ENCODE measurements around the gene ZIM2.
"Not testable (repeated sequence)": the region's sequence is repeated elsewhere in the genome, so short reads cannot be mapped to it uniquely, and the experiment has no call there.

ZIM2 gene

DNA sequence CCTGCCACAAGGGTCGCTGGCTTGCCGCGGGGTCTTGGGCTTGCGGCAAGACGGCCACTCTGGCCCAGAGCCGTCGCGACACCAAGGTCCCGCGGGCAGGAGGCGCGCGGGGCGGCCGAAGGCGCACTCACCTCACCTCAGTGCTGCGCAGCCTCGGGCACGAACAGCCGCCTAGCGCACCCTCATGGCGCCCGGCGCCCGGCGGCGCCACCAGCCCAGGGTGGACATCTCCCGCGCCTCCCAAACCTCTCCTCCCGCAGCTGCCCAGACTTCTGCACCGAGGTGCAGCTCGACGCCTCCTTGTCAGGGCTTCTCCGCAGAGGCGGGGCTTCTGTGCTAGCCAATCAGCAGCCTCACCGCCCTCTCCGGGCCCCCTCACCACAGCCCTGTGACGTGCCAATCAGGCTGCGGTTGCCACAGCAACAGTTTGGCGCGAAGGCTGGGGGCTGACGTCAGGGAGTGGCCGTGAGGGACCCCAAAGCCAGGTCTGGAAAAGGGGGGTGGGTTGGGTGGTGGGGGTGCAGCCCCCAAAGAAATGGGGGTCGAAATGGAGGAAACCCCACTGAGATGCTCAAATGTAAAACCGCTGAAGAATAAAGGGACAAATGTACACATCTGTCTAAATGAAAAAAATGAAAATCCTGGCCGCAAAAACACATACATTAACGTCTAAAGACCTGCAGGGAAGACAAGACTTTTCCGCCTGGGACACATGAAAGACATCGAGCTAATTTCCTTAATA lies at the start of gene ZIM2, which contains the start of gene PEG3:
TSS of gene ZIM2 (minus strand) at position 276 of the 742 bp plus-strand sequence. CDS start 16,449 bp downstream, outside the sequence.
TSS of gene PEG3 (minus strand) at position 276 of the 742 bp plus-strand sequence. CDS start 16,071 bp downstream, outside the sequence.
- no peak for DNase-seq

DNA sequence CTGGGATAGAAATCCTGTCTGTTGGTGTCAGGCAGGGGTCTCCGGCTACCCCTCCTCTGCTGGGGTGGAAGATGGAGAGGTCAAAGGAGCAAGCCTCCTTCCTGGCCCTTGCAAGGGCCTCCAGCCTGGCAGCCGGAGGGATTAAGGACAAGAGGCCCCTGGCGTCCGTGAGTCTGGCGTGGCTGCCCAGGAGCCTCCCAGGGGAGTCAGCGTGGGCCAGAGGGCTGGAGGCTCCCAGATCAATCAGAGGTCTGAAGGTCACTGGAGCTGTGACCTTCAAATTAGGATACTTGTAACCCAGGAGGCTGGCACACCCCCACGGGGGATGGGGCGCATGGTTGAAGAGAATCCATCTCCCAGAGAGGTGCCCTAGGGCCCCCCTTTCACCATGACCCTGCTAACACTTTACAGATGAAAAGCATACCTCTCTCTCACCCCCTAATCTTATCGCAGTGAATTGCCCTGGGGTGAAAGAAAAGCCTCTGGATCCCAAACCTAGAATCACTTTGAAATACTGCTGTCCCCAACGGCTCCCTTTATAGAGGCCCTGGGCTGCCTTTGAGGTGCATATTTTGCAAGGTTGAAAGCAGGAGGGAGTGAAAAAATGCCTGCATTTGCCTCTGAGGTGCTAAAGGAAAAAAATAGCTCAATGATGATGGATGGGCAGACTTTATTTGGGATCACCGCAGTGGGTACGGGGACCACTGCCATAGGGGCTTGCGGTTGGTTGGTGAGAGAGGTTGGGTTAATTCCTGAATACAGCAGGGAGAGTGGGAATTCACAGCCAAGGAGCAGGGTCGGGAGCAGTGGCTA lies 44.9 kb upstream of the ZIM2 start:
- no peak for DNase-seq

DNA sequence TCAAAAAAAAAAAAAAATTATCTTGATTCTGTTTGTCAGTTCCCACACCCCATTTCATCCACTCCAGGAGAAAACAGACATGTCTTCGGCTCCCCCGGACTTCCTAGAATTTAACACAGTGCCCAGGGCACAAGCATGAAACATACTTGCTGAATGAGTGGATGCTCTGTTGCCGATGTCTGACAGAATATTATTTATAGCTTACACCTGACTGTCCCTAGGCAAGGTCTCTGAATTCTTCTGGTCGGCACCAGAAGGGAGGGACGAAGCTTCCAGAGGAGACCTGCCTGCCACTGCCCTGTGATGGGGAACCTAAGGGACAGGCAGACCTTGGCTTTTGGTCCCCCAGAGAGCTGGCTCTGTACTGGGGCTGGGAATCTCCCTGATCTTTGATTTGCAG lies 43.9 kb upstream of the ZIM2 start:
- no peak for DNase-seq

DNA sequence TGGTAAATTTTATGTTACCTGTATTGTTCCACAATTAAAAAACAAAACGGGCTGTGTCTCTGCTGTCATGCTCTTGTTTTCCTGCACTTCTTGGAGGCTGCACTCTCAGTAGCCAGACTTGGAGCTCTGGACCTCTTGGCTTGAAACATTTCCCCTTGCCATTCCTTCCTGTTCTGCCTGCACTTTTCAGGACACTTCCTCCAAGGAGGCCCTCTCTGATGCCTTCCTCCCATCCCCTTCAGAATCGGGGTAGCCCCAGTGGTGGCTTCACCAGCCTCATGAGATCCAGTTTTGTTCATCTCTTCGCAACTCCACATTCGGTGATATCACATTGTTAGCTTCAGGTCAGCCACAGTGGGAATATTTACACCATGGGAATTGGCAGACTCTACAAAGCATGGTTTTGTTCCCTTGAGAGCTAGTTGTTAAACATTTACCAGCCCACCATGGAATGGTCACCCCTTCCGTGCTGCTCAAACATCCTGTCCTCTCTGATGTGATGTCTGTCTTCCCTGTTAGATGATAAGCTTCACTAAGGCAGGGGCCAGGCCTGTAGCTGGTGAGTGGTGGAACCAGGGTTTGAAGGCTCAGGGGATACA lies 40.2 kb upstream of the ZIM2 start:
- DNase-seq = no peak

DNA sequence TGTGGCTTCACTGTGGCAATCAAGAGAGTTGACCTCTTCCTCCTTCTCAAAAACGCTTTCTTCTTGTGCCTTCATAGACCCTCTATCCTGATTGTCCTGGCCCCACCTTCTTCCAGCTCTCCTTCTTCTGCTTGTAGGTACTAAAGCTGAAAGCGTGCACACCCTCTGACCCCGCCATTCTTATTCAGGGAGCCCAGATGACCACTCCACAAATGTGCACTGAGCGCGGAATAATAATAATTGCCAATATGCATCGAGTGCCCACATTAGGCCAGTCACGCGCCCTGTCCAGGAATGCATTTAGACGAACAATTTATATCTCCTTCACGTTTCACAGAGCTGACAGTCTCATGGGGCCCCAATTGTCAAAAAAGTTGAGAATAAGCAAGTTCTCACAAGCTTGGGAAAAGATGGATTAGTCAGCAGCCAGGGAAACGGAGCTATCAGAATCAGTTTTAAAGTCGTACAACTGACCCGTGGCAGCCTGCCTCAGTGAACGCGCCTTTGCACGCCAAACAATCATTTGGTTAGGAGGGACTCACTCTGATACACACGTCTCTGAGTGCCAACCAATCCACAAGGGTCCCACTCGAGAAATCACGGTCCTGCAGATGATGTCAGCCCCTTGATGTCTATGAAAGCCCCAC lies 36.7 kb upstream of the ZIM2 start:
- no peak for DNase-seq

DNA sequence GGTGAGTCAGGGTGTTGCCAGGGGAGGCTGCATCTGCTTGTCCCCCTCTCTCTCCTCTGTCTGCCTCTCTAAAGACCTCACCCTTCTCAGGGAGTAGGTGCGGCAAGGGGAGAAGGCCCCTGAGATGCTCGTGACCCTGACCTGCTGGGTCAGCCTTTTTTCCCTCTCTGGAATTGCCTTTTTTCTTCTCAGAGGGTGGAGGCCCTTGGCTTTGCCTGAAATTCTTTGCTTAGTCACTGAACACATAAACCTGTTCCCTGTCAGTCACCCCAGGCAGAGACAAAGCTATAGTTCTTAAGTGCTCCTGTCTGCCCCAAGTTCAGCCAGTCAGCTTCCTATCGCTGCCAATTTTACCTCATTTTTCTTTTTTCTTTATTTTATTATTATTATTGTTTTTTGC lies 35.2 kb upstream of the ZIM2 start:
- no peak for DNase-seq

DNA sequence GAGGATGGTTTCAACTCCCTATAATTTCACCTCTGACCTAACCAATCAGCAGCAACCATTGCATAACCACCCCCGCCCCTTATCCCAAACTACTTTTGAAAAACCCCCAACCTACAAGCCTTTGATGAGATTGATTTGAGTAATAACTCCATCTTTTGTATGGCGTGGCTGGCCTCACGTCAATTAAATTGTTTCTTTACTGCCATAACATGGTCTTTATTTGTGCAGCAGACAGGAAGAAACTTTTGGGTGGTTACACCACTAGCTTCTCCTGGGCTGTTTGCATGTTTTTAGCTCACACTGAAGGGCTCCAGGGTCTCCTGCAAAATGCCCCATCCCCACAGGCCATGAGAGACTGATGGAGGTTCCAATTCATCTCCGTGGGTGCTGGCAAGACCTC lies 34.0 kb upstream of the ZIM2 start:
- no peak for DNase-seq

DNA sequence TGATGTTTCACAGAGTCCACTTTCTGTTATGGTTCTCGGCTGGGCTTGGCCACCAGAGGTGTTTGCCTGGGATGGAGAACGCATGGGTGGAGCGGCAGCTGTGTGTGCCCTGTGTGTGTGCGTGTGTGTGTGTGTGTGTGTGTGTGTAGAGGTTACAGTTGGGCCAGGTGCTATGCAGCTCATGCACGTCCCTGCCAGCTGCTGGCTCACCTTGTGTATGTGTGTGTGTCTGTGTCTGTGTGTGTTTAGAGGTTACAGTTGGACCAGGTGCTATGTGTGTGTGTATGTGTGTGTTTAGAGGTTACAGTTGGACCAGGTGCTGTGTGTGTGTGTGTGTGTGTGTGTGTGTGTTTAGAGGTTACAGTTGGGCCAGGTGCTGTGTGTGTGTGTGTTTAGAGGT lies 33.0 kb upstream of the ZIM2 start:
- no peak for DNase-seq

DNA sequence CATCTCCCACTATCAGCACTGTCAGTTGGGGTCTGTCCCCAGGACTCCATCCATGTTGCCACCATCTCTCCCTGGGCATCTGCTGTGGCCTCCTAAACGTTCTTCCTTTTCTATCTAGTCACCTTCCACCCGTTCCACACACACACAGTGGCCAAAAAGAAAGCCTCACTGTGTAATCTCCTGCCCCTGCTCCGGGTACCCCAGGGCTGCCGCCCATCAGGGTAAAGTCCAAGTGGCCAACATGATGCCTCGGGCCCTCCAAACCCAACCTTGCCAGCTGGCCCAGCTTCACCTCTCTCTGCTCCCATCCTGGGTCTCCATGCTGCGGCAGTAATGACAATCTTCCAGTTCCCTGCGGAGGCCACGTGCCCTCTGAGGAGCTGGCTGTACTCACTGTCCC lies 29.4 kb upstream of the ZIM2 start:
- DNase-seq = no peak

DNA sequence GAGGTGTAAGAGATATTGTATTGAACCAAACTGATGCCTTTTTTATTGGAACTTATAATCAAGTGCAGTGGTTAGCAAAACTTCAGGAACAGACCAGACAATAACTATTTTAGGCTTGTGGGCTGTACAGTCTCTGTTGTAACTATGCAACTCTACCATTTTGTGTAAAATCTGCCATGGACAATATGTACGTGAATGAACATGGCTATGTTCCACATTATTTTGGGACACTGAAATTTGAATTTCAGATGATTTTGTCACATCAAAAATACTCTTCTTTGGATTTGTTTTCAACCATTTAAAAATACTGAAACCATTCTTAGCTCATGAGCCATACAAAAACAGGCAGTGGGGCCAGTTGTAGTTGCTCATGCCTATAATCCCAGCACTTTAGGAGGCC lies 27.9 kb upstream of the ZIM2 start:
- DNase-seq = no peak

DNA sequence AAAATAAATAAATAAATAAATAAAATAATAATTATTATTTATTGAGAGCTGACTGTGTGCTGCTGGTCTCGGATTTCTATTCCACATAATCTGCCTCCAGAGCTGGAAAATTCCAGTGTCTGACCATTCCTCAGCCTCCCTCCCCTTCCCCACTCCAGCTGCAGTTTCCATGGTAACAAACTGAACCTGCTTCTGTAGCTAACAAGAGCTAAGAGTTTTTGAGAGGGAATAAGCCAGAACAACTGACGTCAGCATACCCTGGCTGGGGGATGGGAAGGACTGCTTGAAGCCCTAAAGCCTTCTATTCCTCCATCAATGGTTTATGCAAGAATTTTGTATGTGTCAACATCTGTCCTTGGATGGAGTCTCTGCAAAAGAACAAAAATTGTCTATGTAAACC lies 26.0 kb upstream of the ZIM2 start:
- DNase-seq = no peak

DNA sequence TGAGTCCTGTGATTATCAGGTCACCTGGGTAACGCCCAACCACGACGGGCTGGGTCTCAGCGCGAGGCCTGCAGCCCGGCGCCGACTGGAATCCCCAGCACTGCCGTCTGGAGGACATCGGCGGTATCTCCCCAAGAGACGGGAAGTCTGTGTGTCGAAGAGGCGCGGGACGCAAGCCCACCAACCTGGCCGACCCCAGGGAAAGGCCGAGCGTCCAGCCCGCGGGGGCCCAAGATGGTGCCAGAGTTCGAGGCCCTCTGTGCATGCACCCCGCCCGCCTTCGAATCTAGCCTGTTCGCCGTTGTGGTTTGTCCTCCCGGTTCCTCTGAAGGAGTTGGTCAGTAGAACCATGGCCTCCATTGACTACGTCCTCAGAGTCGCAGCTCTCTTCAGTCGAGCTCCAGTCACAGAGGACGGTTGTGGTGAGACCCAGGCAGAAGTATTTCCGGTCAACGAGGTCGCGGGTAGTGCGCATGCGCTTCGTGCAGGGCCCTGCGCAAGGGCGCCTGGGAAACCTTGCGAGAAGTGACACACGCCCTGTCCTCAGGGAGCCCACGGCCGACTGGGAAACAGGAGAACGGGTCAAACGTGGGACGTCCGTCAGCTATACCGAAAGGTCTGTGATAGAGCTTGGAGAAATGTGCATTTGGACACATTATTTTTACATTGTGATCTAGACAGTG lies 24.1 kb upstream of the ZIM2 start:
- no peak for DNase-seq

DNA sequence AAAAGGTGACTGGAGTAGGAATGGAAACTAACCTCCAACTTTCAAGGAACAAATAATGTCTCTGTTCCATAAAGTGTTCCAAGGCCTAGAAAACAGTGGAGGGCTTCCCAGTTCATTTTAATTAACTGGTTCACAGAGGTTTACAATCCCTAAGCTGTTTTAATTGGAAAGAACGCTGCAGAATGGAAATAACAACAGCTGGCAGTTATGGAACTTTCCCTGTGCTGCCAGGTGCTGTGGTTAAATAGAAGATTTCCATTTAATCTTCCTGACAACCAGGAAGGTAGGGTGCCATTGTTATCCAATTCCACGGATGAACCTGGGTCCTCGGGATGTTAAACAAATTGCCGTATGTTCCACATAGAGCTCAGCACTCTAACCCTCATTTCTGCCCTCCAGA lies 22.2 kb upstream of the ZIM2 start:
- DNase-seq = no peak

DNA sequence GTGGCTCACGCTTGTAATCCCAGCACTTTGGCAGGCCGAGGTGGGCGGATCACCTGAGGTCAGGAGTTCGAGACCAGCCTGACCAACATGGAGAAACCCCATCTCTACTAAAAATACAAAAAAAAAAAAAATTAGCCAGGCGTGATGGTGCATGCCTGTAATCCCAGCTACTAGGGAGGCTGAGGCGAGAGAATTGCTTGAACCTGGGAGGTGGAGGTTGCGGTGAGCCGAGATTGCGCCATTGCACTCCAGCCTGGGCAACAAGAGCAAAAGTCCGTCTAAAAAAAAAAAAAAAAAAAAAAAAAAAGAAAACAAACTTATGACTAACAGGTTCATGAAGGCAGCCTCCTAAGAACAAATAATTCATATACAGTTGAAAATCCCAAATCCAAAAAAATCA lies 19.9 kb upstream of the ZIM2 start:
- not testable (repeated sequence) for DNase-seq

DNA sequence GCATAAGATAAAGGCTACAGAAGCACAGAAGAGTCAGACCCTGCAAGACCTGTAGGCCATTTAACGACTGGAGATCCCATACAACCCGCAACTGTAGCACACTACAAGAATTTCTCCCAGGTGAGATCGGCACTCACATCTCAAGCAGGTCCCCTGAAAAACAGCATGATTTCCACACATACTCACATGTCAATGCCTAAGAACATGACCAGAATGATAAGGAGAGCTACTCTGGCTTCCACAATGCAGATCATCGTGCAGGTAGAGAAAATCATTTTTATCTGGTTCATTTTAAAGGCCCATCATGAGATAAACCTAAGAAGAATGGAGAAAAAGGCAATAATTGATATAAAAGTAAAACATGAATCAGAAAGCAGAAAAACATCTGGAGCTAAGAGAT lies 17.5 kb upstream of the ZIM2 start:
- DNase-seq = no peak

DNA sequence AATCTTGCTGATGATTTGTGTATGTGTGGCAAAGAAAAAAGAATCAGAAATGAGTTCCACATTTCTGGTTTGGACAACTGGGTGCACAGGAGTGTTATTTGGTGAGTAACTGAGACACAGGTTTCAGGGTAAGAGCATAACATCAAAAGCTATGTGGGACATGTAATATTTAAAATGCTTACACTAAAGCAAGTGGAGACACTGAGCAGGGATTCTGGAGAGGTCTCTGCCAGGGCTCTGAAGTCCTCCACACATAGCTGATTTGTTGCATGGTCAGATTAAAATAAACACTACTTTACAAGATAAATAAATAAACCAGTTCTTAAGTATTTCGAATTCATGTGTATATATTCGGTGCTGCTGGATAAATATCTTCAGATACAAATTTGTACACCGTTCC lies 16.3 kb upstream of the ZIM2 start:
- no peak for DNase-seq

DNA sequence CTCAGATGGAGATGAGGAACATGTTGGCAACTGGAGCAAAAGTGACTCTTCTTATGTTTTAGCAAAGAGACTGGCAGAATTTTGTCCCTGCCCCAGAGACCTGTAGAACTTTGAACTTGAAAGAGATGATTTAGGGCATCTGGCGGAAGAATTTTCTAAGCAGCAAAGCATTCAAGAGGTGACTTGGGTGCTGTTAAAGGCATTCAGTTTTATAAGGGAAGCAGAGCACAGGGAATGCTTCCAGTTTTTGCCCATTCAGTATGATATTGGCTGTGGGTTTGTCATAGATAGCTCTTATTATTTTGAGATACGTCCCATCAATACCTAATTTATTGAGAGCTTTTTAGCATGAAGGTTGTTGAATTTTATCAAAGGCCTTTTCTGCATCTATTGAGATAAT lies 11.8 kb upstream of the ZIM2 start:
- not testable (repeated sequence) for DNase-seq

DNA sequence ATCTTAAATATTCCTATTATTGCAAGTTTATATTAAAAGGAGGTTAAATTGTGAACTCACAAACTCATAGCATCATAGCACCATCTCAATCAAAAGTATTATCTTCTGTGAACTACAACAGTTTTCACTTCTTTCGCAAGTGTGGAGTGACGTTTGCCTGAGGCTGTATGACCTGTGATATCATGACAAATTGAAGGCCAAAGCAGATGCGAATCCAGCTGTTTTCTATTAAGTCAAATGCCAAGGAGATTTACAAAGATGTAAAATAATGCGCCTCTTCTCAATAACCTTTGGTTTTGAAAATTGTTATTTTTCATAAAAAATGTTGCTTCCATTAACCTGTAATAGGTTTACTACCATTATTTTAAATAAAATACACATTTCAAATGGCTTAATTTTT lies 7.6 kb upstream of the ZIM2 start:
- no peak for DNase-seq

DNA sequence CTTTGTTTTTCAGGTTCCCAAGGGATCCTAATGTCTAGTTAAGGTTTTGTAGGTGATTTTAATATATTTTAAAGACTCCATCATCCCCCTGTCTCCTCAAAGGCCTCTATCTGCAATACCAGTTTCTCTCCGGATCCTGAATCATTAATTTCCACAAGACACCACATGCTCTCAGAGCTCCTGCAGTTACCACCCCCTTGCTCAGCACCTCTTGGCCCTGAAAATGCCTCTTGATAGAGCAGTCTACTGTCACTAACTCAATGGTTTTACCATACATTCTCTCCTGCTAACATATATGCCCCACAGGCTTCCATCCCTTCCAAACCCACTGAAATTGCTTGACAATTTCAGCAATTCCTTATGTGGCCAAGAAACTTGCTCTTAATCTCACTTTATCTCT lies 1.9 kb upstream of the ZIM2 start:
- no peak for DNase-seq

DNA sequence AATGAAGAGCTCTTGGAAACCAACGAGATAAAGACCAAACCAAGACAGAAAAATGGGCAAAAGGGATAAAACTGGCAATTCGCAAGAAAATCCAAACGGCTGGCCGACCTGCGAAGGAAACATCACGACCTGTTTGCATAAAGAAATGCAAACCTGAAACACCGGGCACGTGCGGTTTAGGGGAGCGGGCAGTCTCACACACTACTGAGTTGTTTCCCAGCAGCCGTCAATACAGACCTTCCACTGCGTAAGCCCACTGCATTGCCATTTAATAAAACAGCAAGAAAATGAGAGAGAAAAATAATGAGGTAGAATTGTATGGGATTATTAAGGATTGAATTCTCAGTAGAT lies 642 bp upstream of the ZIM2 start:
- no peak for DNase-seq

DNA sequence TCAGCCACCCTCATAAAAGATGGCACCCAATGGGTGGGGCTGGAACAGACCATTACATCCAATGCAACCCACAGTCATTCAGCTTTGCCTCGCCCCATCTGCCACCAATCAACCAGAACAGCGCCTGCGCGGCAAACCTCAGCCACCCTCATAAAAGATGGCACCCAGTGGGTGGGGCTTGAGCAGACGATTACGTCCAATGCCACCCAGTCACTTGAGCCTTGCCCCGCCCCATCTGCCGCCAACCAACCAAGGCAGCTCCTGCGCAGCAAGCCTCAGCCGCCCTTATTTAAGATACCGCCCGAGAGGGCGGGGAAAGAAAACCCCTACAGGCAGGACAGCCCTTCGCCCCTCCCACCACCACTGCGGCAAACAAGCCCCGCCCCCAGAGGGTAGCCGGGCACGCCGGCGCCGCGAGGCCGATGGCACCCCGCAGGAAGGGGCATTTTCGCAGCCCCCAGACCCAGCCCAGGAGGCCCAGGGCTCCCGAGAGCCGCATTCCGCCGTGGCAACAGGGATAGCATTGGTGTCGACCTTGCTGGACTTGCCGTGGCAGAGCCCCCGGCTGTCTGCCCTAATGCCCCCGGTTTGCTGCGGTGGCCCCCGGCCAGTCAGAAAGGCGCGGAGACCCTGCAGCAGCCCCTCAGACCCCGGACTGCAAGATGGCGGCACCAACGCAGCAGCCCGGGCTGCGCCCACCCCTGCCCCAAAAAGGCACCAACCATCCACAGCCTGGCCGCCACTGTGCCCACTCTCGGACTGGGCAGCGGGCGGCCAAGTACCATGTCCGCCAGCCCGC lies 675 bp downstream of the ZIM2 start:
- no peak for DNase-seq
